HepG2 (cell line): ENCODE data around the gene TUBGCP4.

Experiments used
- ATF7 ChIP-seq, 2 experiments: fragments of 450-650 bp in 1 of 2; sonication (generic) in 1 of 2; formaldehyde crosslinking in 1 of 2; IDR thresholded peaks; 2 replicates each; pipeline versions ENCODE4 v1.4.0 to v1.6.1; 2016 to 2020; ENCODE audit warnings: antibody characterized with exemption in 1 of 2, mild to moderate bottlenecking in 1 of 2, missing genetic modification reagents in 1 of 2
- CHD4 ChIP-seq: fragments of 200-600 bp; sonication (generic); IDR thresholded peaks from 2 replicates; pipeline ENCODE4 v1.7.0; 2017; ENCODE audit warnings: mild to moderate bottlenecking, low read length, borderline replicate concordance
- CTCF ChIP-seq: sonication (generic); formaldehyde crosslinking; IDR thresholded peaks from 2 replicates; pipeline ENCODE4 v1.5.0; 2020; ENCODE audit warnings: mild to moderate bottlenecking, missing genetic modification reagents, moderate library complexity
- DR1 ChIP-seq: sonication (generic); formaldehyde crosslinking; IDR thresholded peaks from 2 replicates; pipeline ENCODE4 v1.8.0; 2021; ENCODE audit warnings: mild to moderate bottlenecking, missing genetic modification reagents, inconsistent platforms
- ETV5 ChIP-seq: IDR thresholded peaks from 2 replicates; pipeline ENCODE4 v1.6.1; 2018; ENCODE audit warnings: missing biosample characterization, missing genetic modification reagents, inconsistent platforms, borderline replicate concordance
- GABPA ChIP-seq, 2 experiments: IDR thresholded peaks; 2 replicates each; pipeline ENCODE4 v1.6.1; 2011 to 2016; ENCODE audit warnings: low read depth in 2 of 2, low read length in 1 of 2, missing biosample characterization in 1 of 2, missing genetic modification characterization in 1 of 2
- ZNF589 ChIP-seq: sonication (generic); formaldehyde crosslinking; conservative IDR thresholded peaks from 2 replicates; pipeline ENCODE4 v1.8.0; 2022; ENCODE audit warnings: mild to moderate bottlenecking, moderate library complexity, missing genetic modification reagents
- TF ChIP-seq, protein P1 (sequence below): sonication (generic); formaldehyde crosslinking; IDR thresholded peaks from 2 replicates; pipeline ENCODE4 v1.4.0; 2020; ENCODE audit warnings: mild to moderate bottlenecking, missing genetic modification reagents, borderline replicate concordance

DNA sequence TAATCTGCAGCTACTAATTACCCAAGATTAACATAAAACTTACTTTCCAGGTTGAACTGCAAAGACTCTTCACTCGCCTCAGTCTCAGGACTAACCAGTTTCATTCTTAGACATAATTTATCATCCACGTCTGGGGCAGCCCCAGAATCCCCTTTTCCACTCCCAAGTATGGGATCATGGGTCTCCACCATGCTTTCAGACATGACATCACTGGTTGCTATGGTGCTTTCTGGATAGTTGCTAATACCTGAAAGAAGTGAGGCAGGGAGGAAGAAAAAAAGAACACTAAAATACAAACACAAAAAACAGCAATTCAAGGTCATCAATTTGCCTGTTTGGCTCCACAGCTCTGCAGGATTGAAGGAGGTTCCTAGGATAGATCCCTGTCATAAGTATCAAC lies 75.4 kb downstream of the TUBGCP4 start:
- no peak for TF ChIP-seq ZNF589
- TF ChIP-seq CHD4, result no peak
- no peak for TF ChIP-seq ATF7 (IDR thresholded peaks at IDR 0.05)
- TF ChIP-seq ATF7 (CRISPR knock-in tag; IDR thresholded peaks at IDR 0.05), result no peak
- no peak for TF ChIP-seq CTCF
- TF ChIP-seq, protein P1, sequence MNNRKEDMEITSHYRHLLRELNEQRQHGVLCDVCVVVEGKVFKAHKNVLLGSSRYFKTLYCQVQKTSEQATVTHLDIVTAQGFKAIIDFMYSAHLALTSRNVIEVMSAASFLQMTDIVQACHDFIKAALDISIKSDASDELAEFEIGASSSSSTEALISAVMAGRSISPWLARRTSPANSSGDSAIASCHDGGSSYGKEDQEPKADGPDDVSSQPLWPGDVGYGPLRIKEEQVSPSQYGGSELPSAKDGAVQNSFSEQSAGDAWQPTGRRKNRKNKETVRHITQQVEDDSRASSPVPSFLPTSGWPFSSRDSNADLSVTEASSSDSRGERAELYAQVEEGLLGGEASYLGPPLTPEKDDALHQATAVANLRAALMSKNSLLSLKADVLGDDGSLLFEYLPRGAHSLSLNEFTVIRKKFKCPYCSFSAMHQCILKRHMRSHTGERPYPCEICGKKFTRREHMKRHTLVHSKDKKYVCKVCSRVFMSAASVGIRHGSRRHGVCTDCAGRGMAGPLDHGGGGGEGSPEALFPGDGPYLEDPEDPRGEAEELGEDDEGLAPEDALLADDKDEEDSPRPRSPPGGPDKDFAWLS (CRISPR knock-in tag), result no peak
- no peak for TF ChIP-seq DR1 (CRISPR knock-in tag)
- TF ChIP-seq ETV5, result no peak
- TF ChIP-seq GABPA (IDR thresholded peaks at IDR 0.05; ENCODE audit: low read depth, low read length), result no peak
- TF ChIP-seq GABPA (CRISPR knock-in tag; IDR thresholded peaks at IDR 0.05; ENCODE audit: low read depth), result no peak
